T follicular helper cell (primary cell): Measurements from ENCODE around the gene DOCK6.
A peak's percentile ranks its signal among the peaks of the same experiment; 100 is the strongest.
"Not testable (repeated sequence)": the region's sequence is repeated elsewhere in the genome, so short reads cannot be mapped to it uniquely, and the experiment has no call there.

Experiments used
- DNase-seq: peaks from one replicate; pipeline ENCODE4 v3.0.0-alpha.2; 2020; ENCODE audit warnings: low read depth

The DOCK6 gene

GRCh38 chr19:11197291-11198174 is 64.8 kb downstream of the DOCK6 start, which contains the start of gene KANK2:
Gene KANK2, minus strand, starts transcription at chr19:11197545. Its CDS starts 3,034 bp downstream, at chr19:11194511.
- DNase-seq: peak; percentile 51

- no peak for DNase-seq
Measured at GRCh38 chr19:11196406-11197287, 65.7 kb downstream of the DOCK6 start.

GRCh38 chr19:11195681-11196080 is 66.6 kb downstream of the DOCK6 start:
- DNase-seq: no peak

DNA sequence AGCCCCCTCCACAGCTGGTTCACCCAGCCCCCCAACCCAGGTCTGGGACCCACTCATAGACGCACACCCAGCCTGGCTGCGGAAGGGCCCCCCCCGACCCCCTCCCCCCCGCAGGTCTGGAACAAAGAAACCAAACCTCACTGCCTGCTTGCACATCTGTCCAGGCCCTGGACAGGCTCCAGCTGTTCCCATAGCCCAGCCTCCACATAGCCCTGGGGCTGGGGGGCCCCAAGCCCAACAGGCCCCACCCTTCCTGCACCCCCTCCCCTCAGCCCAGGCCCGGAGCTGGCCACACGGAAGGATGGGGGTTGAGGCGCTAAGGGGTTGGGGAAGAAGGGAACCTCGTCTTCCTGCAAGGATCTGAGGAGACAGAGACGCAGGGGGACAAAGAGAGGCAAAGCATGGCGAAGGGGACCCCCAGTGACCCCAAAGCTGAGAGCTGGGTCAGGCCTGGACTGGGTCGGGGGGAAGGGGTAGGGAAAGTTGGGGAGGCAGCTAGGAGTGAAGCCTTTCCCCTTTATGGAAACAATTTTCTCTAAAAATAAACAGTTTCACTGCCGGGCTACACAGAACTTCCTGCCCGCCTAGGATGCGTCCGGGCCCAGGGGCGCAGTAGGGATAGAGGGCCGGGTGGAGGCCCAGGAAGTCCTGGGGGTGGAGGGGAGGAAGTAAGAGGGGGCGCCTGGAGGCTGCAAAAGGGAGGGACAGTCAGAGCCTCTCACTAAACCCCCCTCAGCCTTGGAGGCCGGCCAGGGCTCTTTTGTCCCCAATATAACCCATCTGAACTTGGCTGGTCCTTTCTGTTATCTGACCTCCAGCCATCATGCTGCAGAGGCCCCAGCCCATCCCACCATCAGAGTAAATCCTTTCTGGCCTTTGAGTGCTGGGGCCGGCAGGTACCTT is 67.4 kb downstream of the DOCK6 start:
- DNase-seq: no peak

DNA sequence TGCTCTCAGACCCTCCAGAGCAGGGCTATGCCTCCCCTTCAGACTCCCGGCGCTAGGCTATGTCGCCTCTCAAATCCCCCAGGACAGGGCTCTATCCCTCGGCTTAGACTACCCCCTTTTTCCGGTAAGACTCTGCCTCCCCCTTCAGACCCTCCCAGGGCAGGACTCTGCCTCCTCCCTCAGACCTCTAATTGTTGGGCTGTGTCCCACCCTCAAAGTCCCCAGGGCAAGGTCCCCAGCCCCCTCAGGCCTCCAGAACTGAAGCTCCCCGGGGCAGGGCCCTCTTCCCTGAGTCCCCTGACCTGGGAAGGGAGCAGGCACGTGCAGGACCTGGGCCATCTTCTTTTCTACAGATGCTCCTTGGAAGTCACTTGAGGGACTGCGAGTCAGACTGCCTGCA is 68.2 kb downstream of the DOCK6 start:
- no peak for DNase-seq

DNA sequence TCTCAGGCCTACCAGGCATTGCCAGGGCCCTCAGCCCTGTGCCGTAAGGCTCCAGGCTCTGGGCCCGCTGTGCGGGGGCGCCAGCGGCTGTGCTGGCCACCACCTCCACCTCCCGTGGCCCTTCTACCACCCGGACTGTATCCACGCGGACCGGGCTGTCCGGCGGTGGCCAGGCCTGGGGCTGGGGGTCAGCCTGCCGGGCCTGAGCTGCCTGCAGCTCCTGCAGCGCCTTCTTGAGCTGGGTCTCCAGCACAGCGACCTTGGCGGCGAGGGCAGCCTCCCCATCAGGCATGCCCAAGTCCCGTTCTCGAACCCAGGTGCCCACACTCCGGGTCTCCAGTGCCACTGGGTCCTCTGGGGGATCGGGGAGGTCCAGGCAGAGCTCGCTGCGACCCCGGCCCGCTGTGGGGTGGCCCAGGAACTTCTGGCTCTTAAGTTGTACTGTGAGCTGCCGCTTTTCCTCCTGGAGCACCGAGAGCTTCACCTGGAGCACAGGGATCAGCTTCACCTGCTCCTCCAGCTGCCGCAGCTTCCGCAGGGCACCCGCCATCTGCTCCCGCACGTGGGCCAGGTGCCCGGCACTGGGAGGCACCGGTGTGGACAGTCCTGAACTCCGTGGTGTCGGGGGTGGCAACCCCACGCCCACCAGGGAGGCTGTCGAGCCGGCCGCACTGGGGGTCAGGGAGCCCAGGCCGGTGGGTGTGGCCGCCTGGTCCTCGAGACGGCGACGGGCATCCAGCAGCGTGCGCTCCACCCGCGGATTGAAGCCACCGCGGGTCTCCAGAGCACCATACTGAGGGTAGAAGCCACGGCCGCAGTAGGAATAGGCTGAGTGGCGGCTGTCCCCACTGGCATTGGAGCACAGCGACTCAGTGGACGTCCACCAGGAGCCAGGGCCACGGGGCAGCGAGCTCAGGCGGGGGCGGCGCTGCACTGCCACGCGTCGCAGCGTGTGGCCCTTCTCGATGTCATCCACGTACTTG is 69.1 kb downstream of the DOCK6 start:
- no peak for DNase-seq

GRCh38 chr19:11191934-11192333 is 70.4 kb downstream of the DOCK6 start:
- DNase-seq: no peak

DNA sequence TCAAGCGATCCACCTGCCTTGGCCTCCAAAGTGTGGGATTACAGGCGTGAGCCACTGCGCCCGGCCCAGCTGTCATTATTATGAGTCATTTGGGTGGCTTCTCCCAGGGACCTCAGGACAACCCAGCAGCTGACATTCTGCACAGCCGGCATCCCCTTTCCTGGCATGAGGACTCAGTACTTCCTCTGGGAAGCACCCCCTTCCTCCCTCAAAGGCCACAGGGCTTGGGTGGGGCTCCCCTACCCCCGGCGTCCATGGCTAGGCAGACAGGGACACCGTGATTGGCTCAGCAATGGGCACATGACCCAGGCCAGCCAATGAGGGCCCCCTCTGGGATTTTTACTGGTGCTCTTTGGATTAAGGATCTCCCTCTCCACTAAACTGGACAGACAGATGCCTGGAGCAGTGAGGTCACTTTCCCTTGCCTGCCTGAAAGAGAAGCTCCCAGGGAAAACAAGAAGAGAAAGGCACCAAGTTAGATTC is 71.0 kb downstream of the DOCK6 start:
- DNase-seq: no peak

- no peak for DNase-seq
Measured at GRCh38 chr19:11190501-11190900, 71.8 kb downstream of the DOCK6 start.

DNA sequence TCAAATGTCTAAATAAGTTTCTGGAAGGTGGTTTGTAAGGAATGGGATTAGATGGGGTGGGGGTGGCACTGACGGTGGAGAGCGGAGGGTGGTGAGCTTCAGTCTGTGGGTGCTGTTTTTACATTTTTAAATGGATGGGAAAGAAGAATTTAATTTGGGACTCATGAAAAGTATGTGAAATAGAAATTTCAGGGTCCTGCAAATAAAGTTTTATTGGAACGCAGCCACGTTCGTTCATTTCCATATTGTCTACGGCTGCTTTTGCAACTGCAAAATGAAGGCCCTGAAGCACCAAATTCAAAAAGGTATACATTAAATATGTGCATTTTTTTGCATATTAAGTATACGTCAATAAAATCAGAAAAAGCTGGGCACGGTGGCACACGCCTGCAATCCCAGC is 74.9 kb downstream of the DOCK6 start:
- no peak for DNase-seq

- no peak for DNase-seq
Measured at GRCh38 chr19:11182994-11183393, 79.3 kb downstream of the DOCK6 start.

GRCh38 chr19:11181488-11181887 is 80.8 kb downstream of the DOCK6 start:
- DNase-seq: no peak

GRCh38 chr19:11180975-11181374 is 81.3 kb downstream of the DOCK6 start:
- DNase-seq: not testable (repeated sequence)

DNA sequence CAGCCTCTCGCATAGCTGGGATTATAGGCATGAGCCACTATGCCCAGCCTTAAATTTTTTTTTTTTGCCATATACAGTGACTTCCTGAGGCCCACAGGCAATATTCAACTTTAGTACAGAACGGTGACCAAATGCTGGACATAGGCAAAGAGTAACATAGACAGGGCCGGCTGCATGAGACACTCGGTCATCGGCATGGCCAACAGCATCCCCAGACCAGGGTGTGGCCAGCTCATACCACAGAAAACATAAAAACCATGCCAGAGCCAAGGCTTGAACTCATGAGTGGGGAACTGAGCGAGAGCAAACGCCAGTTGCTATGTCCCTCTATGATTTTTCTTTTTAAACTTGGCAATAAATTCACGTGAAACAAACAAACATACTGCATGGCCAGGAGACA is 82.0 kb downstream of the DOCK6 start:
- DNase-seq: no peak

- DNase-seq: no peak
Measured at GRCh38 chr19:11179716-11180297, 82.5 kb downstream of the DOCK6 start.

DNA sequence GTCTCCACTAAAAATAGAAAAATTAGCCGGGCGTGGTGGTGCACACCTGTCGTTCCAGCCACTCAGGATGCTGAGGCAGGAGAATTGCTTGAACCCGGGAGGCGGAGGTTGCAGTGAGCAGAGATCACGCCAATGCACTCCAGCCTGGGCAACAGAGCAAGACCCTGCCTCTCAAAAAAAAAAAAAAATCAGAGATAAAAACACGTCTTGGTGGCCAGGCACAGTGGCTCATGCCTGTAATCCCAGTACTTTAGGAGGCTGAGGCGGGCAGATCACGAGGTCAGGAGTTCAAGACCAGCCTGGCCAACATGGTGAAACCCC is 83.2 kb downstream of the DOCK6 start:
- DNase-seq: not testable (repeated sequence)

- no peak for DNase-seq
Measured at GRCh38 chr19:11177592-11177991, 84.7 kb downstream of the DOCK6 start.

DNA sequence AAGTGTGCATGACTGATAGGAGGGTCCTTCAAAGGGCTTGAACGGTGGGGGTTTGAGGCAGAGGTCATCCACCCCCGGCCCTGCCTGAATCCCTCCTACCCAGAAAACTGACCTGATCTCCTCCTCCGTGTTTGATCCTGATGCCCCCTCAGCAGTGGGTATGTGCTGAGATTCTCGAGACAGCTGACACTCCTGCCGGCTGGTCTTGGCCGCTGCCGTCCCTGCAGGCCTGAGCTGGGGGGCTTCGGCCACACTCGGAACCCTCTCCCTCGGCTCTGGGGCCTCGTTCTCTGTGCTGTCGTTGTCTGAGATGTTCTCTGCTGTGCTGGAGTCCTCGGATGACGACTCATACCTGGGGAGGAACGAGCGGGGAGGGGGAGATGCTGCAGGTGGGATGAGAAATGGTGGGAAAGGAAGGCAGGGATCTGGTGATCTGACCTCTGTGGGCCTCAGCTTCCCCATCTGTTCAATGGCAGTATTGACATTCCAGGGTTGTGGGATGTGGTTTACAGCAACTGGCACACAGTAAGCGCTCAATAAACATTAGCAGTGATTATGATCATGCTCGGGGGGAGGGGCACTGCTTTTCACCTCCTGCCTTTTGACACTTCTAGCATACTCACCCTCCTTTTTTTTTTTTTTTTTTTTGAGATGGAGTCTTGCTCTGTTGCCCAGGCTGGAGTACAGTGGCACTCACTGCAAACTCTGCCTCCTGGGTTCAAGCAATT is 85.7 kb downstream of the DOCK6 start:
- no peak for DNase-seq

DNA sequence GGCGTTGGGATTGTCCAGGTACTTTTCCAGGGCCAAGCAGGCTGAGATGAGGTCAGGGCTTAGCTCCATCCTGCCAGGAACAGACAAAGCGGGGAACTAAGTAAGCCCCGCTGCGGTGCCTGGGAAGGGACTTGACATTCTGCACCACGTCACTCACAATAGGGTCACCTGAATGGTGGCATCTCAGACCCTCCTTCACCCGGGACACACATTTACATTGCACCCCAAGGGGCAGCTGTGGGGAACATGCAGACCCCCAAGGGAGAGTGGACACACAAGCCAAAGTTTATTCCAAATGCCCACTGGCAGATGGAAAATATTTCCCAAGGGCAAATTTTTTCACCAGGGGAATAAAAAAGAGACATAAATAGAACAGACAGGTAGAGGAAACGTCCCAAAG is 86.4 kb downstream of the DOCK6 start:
- DNase-seq: no peak
